Globus pallidus (tissue), 1 donor: Measurements from ENCODE around the gene ACTG1.

Source experiments
- DNase-seq: peaks from one replicate; pipeline ENCODE4 v3.0.0-alpha.2; 2015; ENCODE audit warnings: low spot score

Gene ACTG1

GRCh38 chr17:81517339-81518112, 4.9 kb upstream of the ACTG1 start:
- DNase-seq: no peak

DNA sequence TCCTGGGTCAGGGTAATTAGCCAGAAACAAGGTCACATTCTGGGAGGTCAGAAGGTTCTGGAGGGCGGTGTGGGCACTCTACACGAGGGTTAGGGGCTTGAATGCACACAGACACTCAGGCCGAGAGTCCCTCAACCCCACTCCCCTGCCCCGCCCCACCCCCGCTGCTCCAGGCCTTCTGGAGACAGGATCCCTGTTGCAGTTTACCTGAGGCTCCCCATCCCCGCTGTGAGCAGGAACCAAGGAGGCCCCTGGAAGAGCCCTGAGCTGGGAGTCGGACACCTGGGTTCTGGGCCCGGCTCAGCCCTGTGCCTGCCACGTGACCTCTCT, 4.4 kb upstream of the ACTG1 start:
- DNase-seq: no peak

- no peak for DNase-seq
Observed at GRCh38 chr17:81516439-81516838, 3.8 kb upstream of the ACTG1 start.

DNA sequence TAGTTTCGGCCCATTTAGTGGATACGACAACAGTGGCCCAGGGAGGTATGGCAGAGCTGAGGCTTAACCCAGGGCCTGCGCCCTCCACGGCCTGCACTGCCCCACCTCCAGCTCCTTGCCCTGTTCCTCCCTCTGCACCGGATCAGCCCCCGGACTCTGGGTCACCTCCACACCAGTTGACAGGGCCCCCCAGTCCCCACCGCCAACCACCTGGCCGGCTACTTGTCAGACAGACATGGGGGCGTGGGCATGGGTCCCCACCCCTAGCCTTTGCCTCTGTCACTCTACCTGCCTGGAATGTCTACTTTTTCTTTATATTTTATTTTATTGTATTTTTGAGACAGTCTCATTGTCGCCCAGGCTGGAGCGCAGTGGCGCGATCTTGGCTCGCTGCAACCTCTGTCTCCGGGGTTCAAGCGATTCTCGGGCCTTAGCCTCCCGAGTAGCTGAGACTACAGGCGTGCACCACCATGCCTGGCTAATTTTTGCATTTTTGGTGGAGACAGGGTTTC, 3.0 kb upstream of the ACTG1 start:
- DNase-seq: no peak

DNA sequence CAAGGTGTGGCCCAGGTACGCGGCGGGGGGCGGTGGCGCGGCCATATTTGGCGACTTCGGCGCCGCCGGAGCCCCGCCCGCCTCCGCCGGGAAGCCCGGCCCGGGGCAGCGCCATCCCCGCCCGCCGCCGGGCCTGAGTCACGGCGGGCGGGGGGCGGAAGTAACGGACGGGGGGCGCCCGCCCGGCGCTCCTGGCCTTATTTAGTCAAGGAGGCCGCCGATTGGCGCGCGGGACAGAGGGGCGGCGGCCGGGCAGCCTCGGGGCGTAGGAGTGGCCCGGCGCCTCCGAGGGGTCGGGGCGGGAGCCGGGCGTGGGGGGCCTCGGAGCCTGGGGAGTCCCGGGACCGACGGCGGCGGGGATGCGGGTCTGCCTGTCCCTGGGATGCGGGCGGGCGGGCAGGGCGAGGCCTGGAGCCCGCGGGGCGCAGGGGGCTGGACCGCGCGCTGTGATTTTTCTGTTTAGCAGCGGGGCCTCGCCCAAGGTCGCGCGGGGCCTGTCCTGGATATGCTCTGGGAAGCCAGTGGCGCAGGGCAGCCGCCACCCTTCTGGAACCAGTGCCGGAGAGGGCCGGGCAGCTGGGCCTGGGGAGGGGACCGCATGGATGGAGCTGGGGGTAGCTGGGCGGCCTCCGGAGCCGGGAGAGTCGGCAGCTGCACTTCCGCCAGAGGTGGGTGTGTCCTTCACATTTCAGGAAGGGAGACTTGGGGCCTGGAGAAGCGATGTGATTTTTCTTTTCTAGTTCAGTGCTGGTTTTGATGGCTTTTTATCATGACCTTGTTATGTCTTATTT, 2.3 kb upstream of the ACTG1 start:
- DNase-seq: peak; percentile 33

DNA sequence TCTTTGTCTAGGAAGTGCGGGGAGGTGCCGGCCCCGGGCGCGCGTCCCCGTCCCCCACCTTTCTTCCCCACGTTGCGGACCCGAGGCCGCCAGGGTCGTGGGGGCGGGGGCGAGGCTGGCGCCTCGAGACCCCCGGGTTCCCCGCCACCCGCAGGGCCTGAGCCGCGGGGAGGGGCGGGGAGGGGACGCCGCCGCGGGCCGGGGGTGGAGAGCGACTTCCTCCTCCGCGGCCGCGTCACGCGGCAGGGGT, 1.8 kb upstream of the ACTG1 start:
- DNase-seq: no peak

GRCh38 chr17:81513753-81514488, 1.3 kb upstream of the ACTG1 start:
- peak; percentile 21 for DNase-seq

- peak; percentile 72 for DNase-seq
Observed at GRCh38 chr17:81513372-81513752, 763 bp upstream of the ACTG1 start.

- no peak for DNase-seq
Observed at GRCh38 chr17:81511804-81512561, 616 bp downstream of the ACTG1 start.

DNA sequence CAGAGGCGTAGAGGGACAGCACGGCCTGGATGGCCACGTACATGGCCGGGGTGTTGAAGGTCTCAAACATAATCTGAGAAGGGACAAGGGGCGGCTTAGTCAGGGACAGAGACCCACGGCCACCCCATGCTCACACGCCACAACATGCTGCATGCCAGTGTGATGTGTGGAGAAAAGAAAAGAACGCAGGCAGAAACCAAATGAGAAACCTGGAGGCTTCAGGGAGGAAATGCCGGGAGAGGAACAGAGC, 1.1 kb downstream of the ACTG1 start:
- DNase-seq: no peak

- DNase-seq: no peak
Observed at GRCh38 chr17:81510785-81511553, 1.6 kb downstream of the ACTG1 start.

- DNase-seq: no peak
Observed at GRCh38 chr17:81509972-81510784, 2.4 kb downstream of the ACTG1 start.

GRCh38 chr17:81509207-81509971, 3.2 kb downstream of the ACTG1 start:
- no peak for DNase-seq

GRCh38 chr17:81508639-81509206, 3.9 kb downstream of the ACTG1 start:
- DNase-seq: no peak

- no peak for DNase-seq
Observed at GRCh38 chr17:81503619-81504018, 9.0 kb downstream of the ACTG1 start.

- DNase-seq: no peak
Observed at GRCh38 chr17:81502471-81503017, 10.1 kb downstream of the ACTG1 start.

- no peak for DNase-seq
Observed at GRCh38 chr17:81500047-81500446, 12.6 kb downstream of the ACTG1 start.

DNA sequence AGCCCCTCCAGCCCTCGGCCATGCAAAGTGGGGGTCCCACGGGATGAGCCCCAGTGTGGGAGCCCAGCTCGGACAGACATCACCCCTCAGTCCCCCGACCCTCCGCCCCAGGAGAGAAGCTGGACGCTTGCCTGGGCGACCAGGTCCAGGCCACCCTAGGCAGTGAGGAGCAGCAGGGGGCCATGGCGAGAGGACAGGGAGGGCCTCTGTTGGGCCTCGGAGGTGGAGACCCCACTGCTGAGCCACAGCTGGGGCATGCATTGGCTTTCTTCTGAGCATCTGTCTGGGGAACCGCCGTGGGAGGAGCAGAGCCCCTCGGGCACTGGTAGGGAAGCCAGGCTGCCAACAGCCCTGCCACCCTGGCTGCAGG, 13.0 kb downstream of the ACTG1 start:
- no peak for DNase-seq

DNA sequence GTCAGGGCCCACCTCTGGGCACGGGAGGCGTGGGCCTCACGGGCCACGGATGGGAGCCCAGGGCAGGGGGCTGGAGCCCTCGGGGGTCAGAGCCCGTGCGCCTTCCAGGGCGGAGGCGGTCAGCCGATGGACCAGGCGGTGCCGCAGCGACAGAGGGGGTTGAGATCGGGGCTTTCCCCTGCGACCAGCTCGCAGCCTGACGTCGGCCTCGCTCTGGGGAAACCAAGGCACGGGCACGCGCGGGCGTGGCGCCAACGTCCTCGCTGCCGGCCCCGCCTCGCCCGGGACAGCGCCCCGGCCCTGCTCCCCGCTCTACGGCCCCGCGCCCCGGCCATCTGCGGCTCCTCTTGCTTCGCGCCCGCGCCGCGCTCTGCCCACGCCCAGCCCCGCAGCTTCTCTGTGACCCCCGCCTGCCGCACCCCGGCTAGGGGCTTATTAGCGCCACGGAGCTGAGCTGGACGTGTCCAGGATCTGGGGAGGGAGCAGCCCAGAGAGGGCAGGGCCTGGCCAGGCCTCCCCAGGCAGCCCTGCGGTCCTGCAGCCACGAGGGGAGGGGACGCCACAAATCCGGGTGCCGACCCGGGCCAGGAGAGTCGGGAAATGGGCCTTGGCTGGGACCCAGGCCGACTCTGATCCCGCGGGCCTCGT, 13.5 kb downstream of the ACTG1 start:
- no peak for DNase-seq
